Heart left ventricle (tissue), 16 donors: ENCODE measurements around the gene GATA5. TPM values are rescaled to one million over a fixed set of nuclear protein-coding genes. Genes with fewer than 3 reads are reported as not detected.

Source experiments
- ATAC-seq, 4 donors: fragments of 200-7000 bp; cut with Tn5 transposase; one replicate each; pipeline ENCODE4 v1.9.1; 2020 to 2022; ENCODE audit warnings: moderate library complexity in 4 of 4, mild to moderate bottlenecking in 3 of 4, moderate number of reproducible peaks in 1 of 4
- DNase-seq, 5 donors: peaks; one replicate each; pipeline ENCODE4 v3.0.0-alpha.2; 2020
- H3K27ac ChIP-seq, 12 donors: fragments of 200-600 bp; sonication (generic) in 4 of 12; one replicate each; pipeline versions ENCODE4 v1.5.0 to v1.8.0; 2016 to 2022; ENCODE audit warnings: mild to moderate bottlenecking in 2 of 12
- H3K27me3 ChIP-seq, 9 donors: fragments of 200-600 bp; sonication (generic) in 2 of 9; one replicate each; pipeline versions ENCODE4 v1.5.1 to v1.8.0; 2016 to 2022; ENCODE audit warnings: mild to moderate bottlenecking in 3 of 9
- H3K36me3 ChIP-seq, 9 donors: fragments of 200-600 bp; sonication (generic) in 2 of 9; one replicate each; pipeline versions ENCODE4 v1.5.0 to v1.8.0; 2018 to 2022; ENCODE audit warnings: mild to moderate bottlenecking in 2 of 9
- H3K4me1 ChIP-seq, 12 donors: fragments of 200-600 bp; sonication (generic) in 4 of 12; one replicate each; pipeline versions ENCODE4 v1.5.0 to v1.8.0; 2016 to 2022; ENCODE audit warnings: mild to moderate bottlenecking in 3 of 12
- H3K4me3 ChIP-seq, 12 donors: fragments of 200-600 bp; sonication (generic) in 4 of 12; one replicate each; pipeline versions ENCODE4 v1.5.0 to v1.8.0; 2017 to 2022; ENCODE audit warnings: mild to moderate bottlenecking in 9 of 12, moderate library complexity in 4 of 12
- H3K9me3 ChIP-seq, 12 donors: fragments of 200-600 bp; sonication (generic) in 4 of 12; one replicate each; pipeline versions ENCODE4 v1.5.0 to v1.8.0; 2016 to 2022; ENCODE audit warnings: mild to moderate bottlenecking in 1 of 12
- POLR2A ChIP-seq, 2 donors: fragments of 450-650 bp; IDR thresholded peaks; one replicate each; pipeline ENCODE4 v1.6.1; 2017; ENCODE audit warnings: antibody characterized with exemption in 2 of 2, mild to moderate bottlenecking in 2 of 2, moderate library complexity in 2 of 2
- WGBS, 4 donors: extraction: QIAGEN DNeasy Blood & Tissue Kit in 2 of 4; methylation state at CpG; one replicate each; pipeline versions ENCODE4 v1.1.5 to v1.1.7; 2013 to 2018; 5-methylcytosine and 5-hydroxymethylcytosine counted together
- intact Hi-C, 10 donors: fragments of 100-400 bp; cut with DNase I; formaldehyde crosslinking; loops; one replicate each; pipeline versions ENCODE4 v1.11.1 to v1.14.2; 2022
- polyA plus RNA-seq, 2 donors: library from polyadenylated mRNA; stranded (reverse); fragments of 200-250 nt; gene quantifications; one replicate each; pipeline ENCODE4 v1.2.3, GENCODE V29; 2013
- total RNA-seq, 9 donors: library from RNA; depleted of rRNA in 2 of 9; stranded (reverse); fragments of >200 nt in 2 of 9; fragmentation: NEBNext Ultra II Directional in 3 of 9; extraction: Animal tissue kit (Norgen Biotek cat#: 25700) in 3 of 9; gene quantifications; one replicate each; pipeline versions ENCODE4 v1.1.0 to v1.2.4, GENCODE V29; 2016 to 2023
- TF ChIP-seq, protein P1 (sequence below), 12 donors: fragments of 200-600 bp; sonication (generic) in 4 of 12; IDR thresholded peaks; one replicate each; pipeline versions ENCODE4 v1.5.0 to v1.8.0; 2018 to 2022; ENCODE audit warnings: antibody characterized with exemption in 12 of 12, mild to moderate bottlenecking in 5 of 12
- donor health status: ischemic (EF 13 %, LVEDD 7.1; RV severe dilation, severe dysfunction).
- donor health status: healthy with polysubstance abuse.
- donor health status: DM: no; HTN: yes; CAD: no.
- donor health status: DM: no; HTN: no; CAD: no.
- donor health status: ischemic (EF 25% LVEDD 6.9; RV normal size, moderate dysfunction).
- donor health status: ischemic (EF 25% LVEDD 5.7; RV mildly dilated, moderate dysfunction).
- donor health status: healthy.
- donor health status: DM: yes; HTN: yes; CAD: no.
- donor health status: ischemic (EF 35%, LVEDD 5.7; RV mildly dilated, moderate dysfunction).
- donor health status: nonischemic (EF 11% LVEDD 7.7; RV severe dilation, severe dysfunction).
- donor health status: DM: yes; HTN: yes; CAD: no.
- donor health status: PGD.
- donor health status: ischemic (EF 29% LVEDD 5.4; RV normal size, mild dysfunction).
- donor health status: nonischemic (EF 23%, LVEDD 6.1; RV moderate dilation, normal function).

The GATA5 gene
- total and polyA plus RNA-seq, 11 donors = 0.21 to 7.4 (median 0.98) TPM

DNA sequence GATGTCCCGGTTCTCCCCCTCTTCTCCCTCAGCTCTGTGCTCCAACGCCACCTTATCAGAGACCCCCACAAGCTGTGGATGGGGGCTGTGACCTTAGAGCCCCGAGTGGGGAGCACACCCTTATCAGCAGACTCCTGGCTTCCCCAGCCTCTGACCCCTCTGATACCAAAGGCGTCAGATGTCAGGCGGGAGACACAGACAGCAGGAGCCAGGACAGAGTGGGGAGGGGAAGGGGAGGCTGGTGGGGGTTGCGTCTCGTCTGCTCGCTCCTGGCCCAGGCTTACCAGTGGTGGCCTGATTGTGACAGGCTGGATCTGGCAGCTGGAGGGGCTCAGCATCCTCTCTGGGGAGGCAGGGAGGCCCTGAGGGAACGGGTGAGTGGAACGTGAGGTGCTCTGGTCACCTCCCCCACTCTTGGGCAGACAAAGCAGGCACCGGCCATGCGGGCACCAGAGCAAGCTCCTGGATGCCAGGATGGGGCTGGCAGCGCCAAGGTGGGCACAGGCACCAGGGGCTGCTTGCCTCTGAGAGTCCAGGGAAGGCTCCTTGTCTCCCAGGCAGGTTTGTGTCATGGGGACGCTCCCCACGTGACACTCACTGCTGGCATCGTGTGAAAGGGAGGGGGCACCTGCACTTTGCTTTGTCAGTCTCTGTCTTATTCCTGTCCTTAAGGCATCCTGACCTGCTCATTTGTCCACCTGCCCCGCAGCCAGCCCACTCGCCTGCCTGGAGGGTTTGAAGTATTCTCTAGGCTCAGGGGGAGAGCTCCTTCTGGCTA lies 27.8 kb upstream of the GATA5 start:
- Histone ChIP-seq H3K4me3 (no peak overlapping the region), H3K4me1 (peaks cover 0 to 14% (median 0%) of the 10 kb centered on the region in 12 donors), H3K36me3 (no peaks in the 10 kb centered on the region), H3K27ac (no peak overlapping the region), H3K9me3 (no peaks in the 10 kb centered on the region), H3K27me3 (no peaks in the 10 kb centered on the region)
- TF ChIP-seq POLR2A (IDR thresholded peaks at IDR 0.05) = no peak
- TF ChIP-seq, protein P1, sequence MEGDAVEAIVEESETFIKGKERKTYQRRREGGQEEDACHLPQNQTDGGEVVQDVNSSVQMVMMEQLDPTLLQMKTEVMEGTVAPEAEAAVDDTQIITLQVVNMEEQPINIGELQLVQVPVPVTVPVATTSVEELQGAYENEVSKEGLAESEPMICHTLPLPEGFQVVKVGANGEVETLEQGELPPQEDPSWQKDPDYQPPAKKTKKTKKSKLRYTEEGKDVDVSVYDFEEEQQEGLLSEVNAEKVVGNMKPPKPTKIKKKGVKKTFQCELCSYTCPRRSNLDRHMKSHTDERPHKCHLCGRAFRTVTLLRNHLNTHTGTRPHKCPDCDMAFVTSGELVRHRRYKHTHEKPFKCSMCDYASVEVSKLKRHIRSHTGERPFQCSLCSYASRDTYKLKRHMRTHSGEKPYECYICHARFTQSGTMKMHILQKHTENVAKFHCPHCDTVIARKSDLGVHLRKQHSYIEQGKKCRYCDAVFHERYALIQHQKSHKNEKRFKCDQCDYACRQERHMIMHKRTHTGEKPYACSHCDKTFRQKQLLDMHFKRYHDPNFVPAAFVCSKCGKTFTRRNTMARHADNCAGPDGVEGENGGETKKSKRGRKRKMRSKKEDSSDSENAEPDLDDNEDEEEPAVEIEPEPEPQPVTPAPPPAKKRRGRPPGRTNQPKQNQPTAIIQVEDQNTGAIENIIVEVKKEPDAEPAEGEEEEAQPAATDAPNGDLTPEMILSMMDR (IDR thresholded peaks at IDR 0.05) = no peak
- 51 to 57% (median 54%) methylated on average over 18 of the region's 18 CpGs for WGBS, 4 donors
- DNase-seq (no peak), ATAC-seq (no peak)
- intact Hi-C loops = loop anchor here in 9 of 10 donors (5.0 to 10.0 kb wide), 8 partner anchors 81 to 304 kb away; partner anchors contain the start of gene MRGBP (in 1 of the 9)

DNA sequence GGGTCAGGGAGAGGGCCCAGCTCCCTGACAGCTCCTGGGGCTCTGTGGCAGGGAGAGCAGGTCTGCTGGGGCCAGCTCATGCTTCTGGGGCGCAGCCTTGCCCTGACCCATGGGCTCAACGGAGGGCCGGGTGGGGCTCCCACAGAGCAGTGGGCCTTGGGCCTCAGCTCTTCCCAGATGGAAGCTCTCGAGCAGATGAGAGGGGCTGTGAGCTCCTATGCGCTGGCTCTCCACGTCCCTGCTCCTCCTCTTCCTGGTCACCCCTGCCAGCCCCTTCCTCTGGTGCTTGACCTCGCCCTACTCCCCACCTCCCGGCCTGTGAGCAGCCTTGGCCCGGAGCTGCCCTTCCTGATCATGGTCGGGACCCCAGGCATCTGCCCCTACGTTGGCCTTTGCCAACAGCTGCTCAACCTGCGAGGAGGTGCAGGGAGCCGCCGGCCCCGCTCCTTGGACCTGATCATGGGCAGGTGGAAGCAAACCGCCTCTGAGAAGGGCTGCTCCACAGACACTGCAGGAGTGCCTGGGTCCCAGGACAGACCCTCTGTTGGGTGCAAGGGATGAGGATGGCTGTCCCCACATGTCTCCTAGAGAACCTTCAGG lies 26.8 kb upstream of the GATA5 start:
- Histone ChIP-seq H3K27me3 (no peaks in the 10 kb centered on the region), H3K4me3 (no peak overlapping the region), H3K27ac (no peak overlapping the region), H3K4me1 (peaks cover 0 to 14% (median 0%) of the 10 kb centered on the region in 12 donors), H3K9me3 (no peaks in the 10 kb centered on the region), H3K36me3 (no peaks in the 10 kb centered on the region)
- no peak for ATAC-seq
- TF ChIP-seq POLR2A (IDR thresholded peaks at IDR 0.05) = no peak
- TF ChIP-seq, protein P1 (IDR thresholded peaks at IDR 0.05) = no peak
- DNase-seq = no peak
- intact Hi-C loops = loop anchor here in 9 of 10 donors (5.0 to 10.0 kb wide), 8 partner anchors 82 to 305 kb away; partner anchors contain the start of gene MRGBP (in 1 of the 9)
- 72 to 85% (median 82%) methylated on average over 10 to 16 of the region's 16 CpGs for WGBS, 4 donors

DNA sequence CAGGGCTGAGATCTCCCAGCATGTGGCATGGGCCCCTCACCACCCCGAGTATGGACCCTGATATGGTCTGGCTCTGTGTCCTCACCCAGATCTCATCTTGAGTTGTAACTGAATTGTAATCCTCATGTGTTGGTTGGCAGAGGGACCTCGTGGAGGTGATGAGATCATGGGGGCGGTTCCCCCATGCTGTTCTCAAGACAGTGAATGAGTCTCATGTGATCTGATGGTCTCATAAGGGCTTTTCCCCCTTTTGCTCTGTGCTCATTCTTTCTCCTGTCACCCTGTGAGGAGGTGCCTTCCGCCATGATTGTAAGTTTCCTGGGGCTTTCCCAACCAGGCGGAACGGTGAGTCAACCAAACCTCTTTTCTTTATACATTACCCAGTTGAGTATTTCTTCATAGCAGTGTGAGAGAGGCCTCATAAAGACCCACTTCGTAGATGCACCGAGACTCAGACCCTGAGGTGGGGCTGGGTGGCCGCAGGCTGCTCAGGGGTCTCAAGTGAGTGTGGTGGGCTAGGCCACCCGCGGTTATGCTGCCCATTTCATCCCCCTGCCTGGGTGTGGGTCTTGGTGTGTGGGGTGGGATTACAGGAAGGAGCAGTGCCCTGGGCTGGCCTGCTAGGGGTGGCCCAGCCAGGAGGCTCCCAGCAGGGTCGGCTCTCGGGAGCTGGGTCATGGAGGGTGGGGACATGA lies 26.2 kb upstream of the GATA5 start:
- no peaks in the 10 kb centered on the region for H3K9me3 ChIP-seq
- no peak overlapping the region for H3K4me3 ChIP-seq
- intact Hi-C loops = loop anchor here (2.0 to 10.0 kb wide), 10 partner anchors 83 to 305 kb away; partner anchors contain the start of gene MRGBP (in 1 of the 10)
- TF ChIP-seq POLR2A (IDR thresholded peaks at IDR 0.05) = no peak
- TF ChIP-seq, protein P1 (IDR thresholded peaks at IDR 0.05) = no peak
- ATAC-seq (no peak), DNase-seq (no peak)
- peaks cover 0 to 14% (median 0%) of the 10 kb centered on the region in 12 donors for H3K4me1 ChIP-seq
- H3K36me3 ChIP-seq = no peaks in the 10 kb centered on the region
- no peak overlapping the region for H3K27ac ChIP-seq
- WGBS, 4 donors = 78 to 84% (median 81%) methylated on average over 11 to 13 of the region's 13 CpGs
- H3K27me3 ChIP-seq = peaks cover 0 to 3% (median 0%) of the 10 kb centered on the region in 9 donors
